Liver (tissue), 9 donors: ENCODE data around the gene LSM14B. TPM values are rescaled to one million over a fixed set of nuclear protein-coding genes. Genes with fewer than 3 reads are reported as not detected.

Experiments used
- DNase-seq: peaks from one replicate; pipeline ENCODE4 v3.0.0-alpha.2; 2017; ENCODE audit warnings: low spot score
- H3K27ac ChIP-seq, 2 donors: one replicate each; pipeline ENCODE4 v1.7.0; 2013; ENCODE audit warnings: inconsistent platforms in 2 of 2, low read length in 2 of 2, control low read depth in 1 of 2, low read depth in 1 of 2, mild to moderate bottlenecking in 1 of 2
- H3K27me3 ChIP-seq, 4 donors: one replicate each; pipeline versions ENCODE4 v1.6.1 to v1.7.0; 2013; ENCODE audit warnings: low read length in 3 of 4, inconsistent platforms in 1 of 4, mild to moderate bottlenecking in 1 of 4, moderate library complexity in 1 of 4; ENCODE audit not compliant: control insufficient read depth in 4 of 4, insufficient read depth in 4 of 4
- H3K36me3 ChIP-seq, 4 donors: one replicate each; pipeline versions ENCODE4 v1.6.1 to v1.7.0; 2013; ENCODE audit warnings: low read length in 3 of 4, mild to moderate bottlenecking in 3 of 4, low read depth in 1 of 4, moderate library complexity in 1 of 4; ENCODE audit not compliant: control insufficient read depth in 4 of 4, insufficient read depth in 3 of 4
- H3K4me1 ChIP-seq, 4 donors: one replicate each; pipeline versions ENCODE4 v1.6.1 to v1.7.0; 2013; ENCODE audit warnings: low read length in 3 of 4, mild to moderate bottlenecking in 3 of 4, moderate library complexity in 1 of 4; ENCODE audit not compliant: control insufficient read depth in 4 of 4, insufficient read depth in 4 of 4
- H3K4me3 ChIP-seq, 3 donors: one replicate each; pipeline versions ENCODE4 v1.6.1 to v1.7.0; 2013; ENCODE audit warnings: low read length in 3 of 3, control low read depth in 1 of 3, low read depth in 1 of 3, mild to moderate bottlenecking in 1 of 3
- H3K9ac ChIP-seq, 2 donors: one replicate each; pipeline ENCODE4 v1.7.0; 2013; ENCODE audit warnings: low read length in 2 of 2, mild to moderate bottlenecking in 2 of 2, moderate library complexity in 2 of 2, control low read depth in 1 of 2, low read depth in 1 of 2
- H3K9me3 ChIP-seq, 4 donors: one replicate each; pipeline versions ENCODE4 v1.6.1 to v1.7.0; 2013; ENCODE audit warnings: low read length in 3 of 4; ENCODE audit not compliant: control insufficient read depth in 4 of 4
- CTCF ChIP-seq: fragments of 150-350 bp; IDR thresholded peaks from 2 replicates; pipeline ENCODE4 v1.5.1; 2017; ENCODE audit warnings: improper control_type of control experiment, low read depth, low read length; ENCODE audit not compliant: missing input control
- EGR1 ChIP-seq, 2 donors: IDR thresholded peaks; 2 replicates each; pipeline ENCODE4 v1.6.1; 2016 to 2018; ENCODE audit warnings: antibody characterized with exemption in 2 of 2, low read depth in 2 of 2
- FOXA1 ChIP-seq: IDR thresholded peaks from 2 replicates; pipeline ENCODE4 v1.6.1; 2016; ENCODE audit warnings: antibody characterized with exemption
- FOXA2 ChIP-seq: IDR thresholded peaks from 2 replicates; pipeline ENCODE4 v1.6.1; 2016; ENCODE audit warnings: antibody characterized with exemption
- GABPA ChIP-seq, 2 donors: IDR thresholded peaks in 1 of 2; conservative IDR thresholded peaks in 1 of 2; 2 replicates each; pipeline ENCODE4 v1.6.1; 2016; ENCODE audit warnings: antibody characterized with exemption in 2 of 2, mild to moderate bottlenecking in 1 of 2, moderate library complexity in 1 of 2
- HNF4A ChIP-seq, 2 donors: conservative IDR thresholded peaks; 2 replicates each; pipeline ENCODE4 v1.6.1; 2016; ENCODE audit warnings: antibody characterized with exemption in 2 of 2, mild to moderate bottlenecking in 2 of 2
- HNF4G ChIP-seq: IDR thresholded peaks from 2 replicates; pipeline ENCODE4 v1.6.1; 2016; ENCODE audit warnings: antibody characterized with exemption
- JUND ChIP-seq, 2 donors: IDR thresholded peaks; 2 replicates each; pipeline ENCODE4 v1.6.1; 2016; ENCODE audit warnings: antibody characterized with exemption in 2 of 2
- MAX ChIP-seq: IDR thresholded peaks from 2 replicates; pipeline ENCODE4 v1.6.1; 2016; ENCODE audit warnings: antibody characterized with exemption
- NR2F2 ChIP-seq: IDR thresholded peaks from 2 replicates; pipeline ENCODE4 v1.6.1; 2016; ENCODE audit warnings: antibody characterized with exemption
- RAD21 ChIP-seq, 2 donors: IDR thresholded peaks; 2 replicates each; pipeline ENCODE4 v1.6.1; 2016; ENCODE audit warnings: antibody characterized with exemption in 2 of 2, mild to moderate bottlenecking in 2 of 2
- RXRA ChIP-seq, 2 donors: IDR thresholded peaks; 2 replicates each; pipeline ENCODE4 v1.6.1; 2017 to 2018; ENCODE audit warnings: antibody characterized with exemption in 2 of 2, mild to moderate bottlenecking in 1 of 2
- TAF1 ChIP-seq: conservative IDR thresholded peaks from 2 replicates; pipeline ENCODE4 v1.6.1; 2016; ENCODE audit warnings: antibody characterized with exemption, mild to moderate bottlenecking
- YY1 ChIP-seq: IDR thresholded peaks from 2 replicates; pipeline ENCODE4 v1.6.1; 2016; ENCODE audit warnings: antibody characterized with exemption, mild to moderate bottlenecking
- ZBTB33 ChIP-seq: IDR thresholded peaks from 2 replicates; pipeline ENCODE4 v1.6.1; 2016; ENCODE audit warnings: antibody characterized with exemption
- WGBS: extraction: QIAGEN DNeasy Blood & Tissue Kit; methylation state at CpG from one replicate; pipeline ENCODE4 v1.1.7; 2013; 5-methylcytosine and 5-hydroxymethylcytosine counted together
- polyA plus RNA-seq, 2 donors: library from polyadenylated mRNA; stranded (reverse) in 1 of 2; unstranded in 1 of 2; fragments of 200-250 nt in 1 of 2; fragments of >200 nt in 1 of 2; fragmentation: Nextera tagmentation in 1 of 2; extraction: Ambion mirVana in 1 of 2; gene quantifications; one replicate each; pipeline versions ENCODE4 v1.2.1 to v1.2.3, GENCODE V29; 2013 to 2015
- total RNA-seq, 2 donors: library from RNA; depleted of rRNA; stranded (reverse); fragments of >200 nt; gene quantifications; one replicate each; pipeline ENCODE4 v1.2.3, GENCODE V29; 2014
- TF ChIP-seq, protein P1 (sequence below): IDR thresholded peaks from 2 replicates; pipeline ENCODE4 v1.6.1; 2016; ENCODE audit warnings: antibody characterized with exemption, mild to moderate bottlenecking
- TF ChIP-seq, protein P2 (sequence below): IDR thresholded peaks from 2 replicates; pipeline ENCODE4 v1.6.1; 2016; ENCODE audit warnings: antibody characterized with exemption
- donor health status: healthy.
- donor health status: healthy.
- donor health status: healthy.
- donor health status: healthy.
- donor health status: healthy.

LSM14B gene
- total and polyA plus RNA-seq, 4 donors = 0.99 to 15.9 (median 13.3) TPM

DNA sequence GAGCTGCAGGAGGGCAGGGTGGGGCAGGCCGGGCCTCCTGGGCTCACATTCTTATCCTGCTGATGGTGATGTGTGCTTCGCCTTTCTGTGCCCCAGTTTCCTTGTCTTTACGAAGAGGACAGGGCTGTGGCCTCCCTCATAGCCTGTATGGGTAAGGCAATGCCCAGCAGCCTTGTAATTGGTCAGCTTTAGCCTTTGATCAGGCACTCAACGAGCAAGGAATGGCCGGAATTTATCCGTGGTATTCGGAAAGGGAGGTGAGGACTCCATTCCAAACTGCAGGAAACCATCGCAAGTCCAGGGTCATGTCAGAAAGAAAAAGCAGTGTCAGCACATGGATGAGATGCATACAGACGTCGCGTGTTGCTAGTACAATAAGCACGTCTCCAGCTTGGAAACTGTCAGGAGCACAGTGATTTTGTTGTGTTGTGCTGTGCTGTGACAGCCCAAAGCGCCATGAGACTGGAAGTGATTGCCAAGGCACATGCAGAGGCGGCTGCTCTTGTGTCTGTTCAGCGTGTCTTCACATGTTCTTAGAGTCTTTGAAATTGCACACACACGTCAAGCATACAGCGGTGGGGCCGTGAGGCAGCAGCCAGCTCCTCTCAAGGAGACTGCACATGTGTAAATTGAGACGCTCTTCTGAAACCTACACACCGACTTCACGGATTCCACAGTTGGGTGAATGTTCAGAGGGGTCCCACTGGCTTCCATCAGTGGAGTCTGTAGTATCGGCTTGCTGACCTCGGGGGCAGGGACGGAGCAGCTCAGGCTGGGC lies 27.4 kb downstream of the LSM14B start:
- peaks cover 0 to 5% (median 1%) of the 10 kb centered on the region in 4 donors for H3K36me3 ChIP-seq
- WGBS = 68% methylated on average over 24 of the region's 24 CpGs
- no peak overlapping the region for H3K9ac ChIP-seq

DNA sequence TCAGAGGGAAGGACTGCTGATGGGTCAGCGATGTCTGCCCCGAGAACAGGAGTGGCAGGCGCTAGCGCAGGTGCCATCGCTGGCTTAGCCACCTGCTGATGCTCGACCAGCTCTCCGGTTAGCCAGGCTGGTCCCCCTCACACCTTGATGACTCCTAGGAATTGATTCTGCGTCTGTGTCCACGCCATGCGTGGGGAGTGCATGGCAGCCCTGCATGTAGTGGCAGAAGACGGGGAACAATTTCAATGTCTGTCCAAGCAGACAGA lies 28.0 kb downstream of the LSM14B start:
- no peak for DNase-seq
- Histone ChIP-seq H3K27ac (no peak overlapping the region), H3K9ac (no peak overlapping the region), H3K4me3 (no peak overlapping the region), H3K27me3 (no peaks in the 10 kb centered on the region), H3K36me3 (peaks cover 0 to 5% (median 1%) of the 10 kb centered on the region in 4 donors), H3K9me3 (no peaks in the 10 kb centered on the region), H3K4me1 (peaks cover 17 to 71% (median 62%) of the 10 kb centered on the region in 4 donors)
- WGBS = 93% methylated on average over 11 of the region's 11 CpGs
- TF ChIP-seq, protein P1, sequence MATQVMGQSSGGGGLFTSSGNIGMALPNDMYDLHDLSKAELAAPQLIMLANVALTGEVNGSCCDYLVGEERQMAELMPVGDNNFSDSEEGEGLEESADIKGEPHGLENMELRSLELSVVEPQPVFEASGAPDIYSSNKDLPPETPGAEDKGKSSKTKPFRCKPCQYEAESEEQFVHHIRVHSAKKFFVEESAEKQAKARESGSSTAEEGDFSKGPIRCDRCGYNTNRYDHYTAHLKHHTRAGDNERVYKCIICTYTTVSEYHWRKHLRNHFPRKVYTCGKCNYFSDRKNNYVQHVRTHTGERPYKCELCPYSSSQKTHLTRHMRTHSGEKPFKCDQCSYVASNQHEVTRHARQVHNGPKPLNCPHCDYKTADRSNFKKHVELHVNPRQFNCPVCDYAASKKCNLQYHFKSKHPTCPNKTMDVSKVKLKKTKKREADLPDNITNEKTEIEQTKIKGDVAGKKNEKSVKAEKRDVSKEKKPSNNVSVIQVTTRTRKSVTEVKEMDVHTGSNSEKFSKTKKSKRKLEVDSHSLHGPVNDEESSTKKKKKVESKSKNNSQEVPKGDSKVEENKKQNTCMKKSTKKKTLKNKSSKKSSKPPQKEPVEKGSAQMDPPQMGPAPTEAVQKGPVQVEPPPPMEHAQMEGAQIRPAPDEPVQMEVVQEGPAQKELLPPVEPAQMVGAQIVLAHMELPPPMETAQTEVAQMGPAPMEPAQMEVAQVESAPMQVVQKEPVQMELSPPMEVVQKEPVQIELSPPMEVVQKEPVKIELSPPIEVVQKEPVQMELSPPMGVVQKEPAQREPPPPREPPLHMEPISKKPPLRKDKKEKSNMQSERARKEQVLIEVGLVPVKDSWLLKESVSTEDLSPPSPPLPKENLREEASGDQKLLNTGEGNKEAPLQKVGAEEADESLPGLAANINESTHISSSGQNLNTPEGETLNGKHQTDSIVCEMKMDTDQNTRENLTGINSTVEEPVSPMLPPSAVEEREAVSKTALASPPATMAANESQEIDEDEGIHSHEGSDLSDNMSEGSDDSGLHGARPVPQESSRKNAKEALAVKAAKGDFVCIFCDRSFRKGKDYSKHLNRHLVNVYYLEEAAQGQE = no peak
- TF ChIP-seq FOXA2 = no peak

More for the DNA sequence above, 27.4 kb downstream of the LSM14B start:
- no peak for DNase-seq
- Histone ChIP-seq H3K4me1 (peaks cover 20 to 71% (median 62%) of the 10 kb centered on the region in 4 donors), H3K4me3 (no peak overlapping the region), H3K9me3 (no peaks in the 10 kb centered on the region), H3K27me3 (no peaks in the 10 kb centered on the region), H3K27ac (no peak overlapping the region)
- TF ChIP-seq RXRA (IDR thresholded peaks at IDR 0.05) (no peak), HNF4G (no peak), FOXA1 (no peak), TAF1 (no peak), RAD21 (IDR thresholded peaks at IDR 0.05) (no peak), HNF4A (conservative IDR thresholded peaks at IDR 0.05) (no peak), CTCF (no peak), JUND (IDR thresholded peaks at IDR 0.05) (no peak), NR2F2 (no peak), MAX (no peak), YY1 (no peak), GABPA (IDR thresholded peaks at IDR 0.05 in 1 of 2, conservative IDR thresholded peaks at IDR 0.05 in 1 of 2) (no peak), EGR1 (IDR thresholded peaks at IDR 0.05; ENCODE audit: low read depth in 2 of 2) (no peak), ZBTB33 (no peak)
- TF ChIP-seq, protein P2, sequence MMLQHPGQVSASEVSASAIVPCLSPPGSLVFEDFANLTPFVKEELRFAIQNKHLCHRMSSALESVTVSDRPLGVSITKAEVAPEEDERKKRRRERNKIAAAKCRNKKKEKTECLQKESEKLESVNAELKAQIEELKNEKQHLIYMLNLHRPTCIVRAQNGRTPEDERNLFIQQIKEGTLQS = no peak
